Measurements from ENCODE around the gene AFM.

DNA sequence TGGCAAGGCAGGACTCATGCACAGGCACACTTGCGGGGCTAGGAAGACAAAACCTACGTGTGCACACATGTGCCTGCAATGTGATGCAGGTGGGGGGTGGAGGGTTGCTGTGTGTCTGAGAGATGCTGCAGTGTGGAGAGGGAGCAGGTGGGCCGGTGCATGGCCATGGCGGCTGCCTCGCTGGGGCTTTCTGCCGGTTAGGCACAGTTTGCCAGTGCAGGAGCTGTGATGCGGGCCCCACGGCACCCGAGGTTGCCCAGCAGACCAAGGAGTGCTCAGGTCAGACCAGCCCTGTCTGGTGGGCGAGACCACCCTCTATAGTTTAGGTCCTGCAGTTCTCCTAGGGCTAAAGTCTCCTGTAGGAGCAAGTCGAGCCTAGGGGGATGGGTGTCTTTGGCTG, 4.4 kb upstream of the AFM start:
- no peak for TF ChIP-seq POLR2A (IDR thresholded peaks at IDR 0.05)
- TF ChIP-seq, protein P1, sequence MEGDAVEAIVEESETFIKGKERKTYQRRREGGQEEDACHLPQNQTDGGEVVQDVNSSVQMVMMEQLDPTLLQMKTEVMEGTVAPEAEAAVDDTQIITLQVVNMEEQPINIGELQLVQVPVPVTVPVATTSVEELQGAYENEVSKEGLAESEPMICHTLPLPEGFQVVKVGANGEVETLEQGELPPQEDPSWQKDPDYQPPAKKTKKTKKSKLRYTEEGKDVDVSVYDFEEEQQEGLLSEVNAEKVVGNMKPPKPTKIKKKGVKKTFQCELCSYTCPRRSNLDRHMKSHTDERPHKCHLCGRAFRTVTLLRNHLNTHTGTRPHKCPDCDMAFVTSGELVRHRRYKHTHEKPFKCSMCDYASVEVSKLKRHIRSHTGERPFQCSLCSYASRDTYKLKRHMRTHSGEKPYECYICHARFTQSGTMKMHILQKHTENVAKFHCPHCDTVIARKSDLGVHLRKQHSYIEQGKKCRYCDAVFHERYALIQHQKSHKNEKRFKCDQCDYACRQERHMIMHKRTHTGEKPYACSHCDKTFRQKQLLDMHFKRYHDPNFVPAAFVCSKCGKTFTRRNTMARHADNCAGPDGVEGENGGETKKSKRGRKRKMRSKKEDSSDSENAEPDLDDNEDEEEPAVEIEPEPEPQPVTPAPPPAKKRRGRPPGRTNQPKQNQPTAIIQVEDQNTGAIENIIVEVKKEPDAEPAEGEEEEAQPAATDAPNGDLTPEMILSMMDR (IDR thresholded peaks at IDR 0.05): no peak
